Myometrial cell (primary cell): ENCODE measurements around the gene POU3F3. TPM values are rescaled to one million over a fixed set of nuclear protein-coding genes. Genes with fewer than 3 reads are reported as not detected.

Experiments used
- total RNA-seq: library from RNA; depleted of rRNA; stranded (reverse); fragments of >200 nt; gene quantifications from 2 replicates; pipeline ENCODE4 v1.2.3, GENCODE V29; 2015

Gene POU3F3
- not detected in 2 replicates for total RNA-seq

DNA sequence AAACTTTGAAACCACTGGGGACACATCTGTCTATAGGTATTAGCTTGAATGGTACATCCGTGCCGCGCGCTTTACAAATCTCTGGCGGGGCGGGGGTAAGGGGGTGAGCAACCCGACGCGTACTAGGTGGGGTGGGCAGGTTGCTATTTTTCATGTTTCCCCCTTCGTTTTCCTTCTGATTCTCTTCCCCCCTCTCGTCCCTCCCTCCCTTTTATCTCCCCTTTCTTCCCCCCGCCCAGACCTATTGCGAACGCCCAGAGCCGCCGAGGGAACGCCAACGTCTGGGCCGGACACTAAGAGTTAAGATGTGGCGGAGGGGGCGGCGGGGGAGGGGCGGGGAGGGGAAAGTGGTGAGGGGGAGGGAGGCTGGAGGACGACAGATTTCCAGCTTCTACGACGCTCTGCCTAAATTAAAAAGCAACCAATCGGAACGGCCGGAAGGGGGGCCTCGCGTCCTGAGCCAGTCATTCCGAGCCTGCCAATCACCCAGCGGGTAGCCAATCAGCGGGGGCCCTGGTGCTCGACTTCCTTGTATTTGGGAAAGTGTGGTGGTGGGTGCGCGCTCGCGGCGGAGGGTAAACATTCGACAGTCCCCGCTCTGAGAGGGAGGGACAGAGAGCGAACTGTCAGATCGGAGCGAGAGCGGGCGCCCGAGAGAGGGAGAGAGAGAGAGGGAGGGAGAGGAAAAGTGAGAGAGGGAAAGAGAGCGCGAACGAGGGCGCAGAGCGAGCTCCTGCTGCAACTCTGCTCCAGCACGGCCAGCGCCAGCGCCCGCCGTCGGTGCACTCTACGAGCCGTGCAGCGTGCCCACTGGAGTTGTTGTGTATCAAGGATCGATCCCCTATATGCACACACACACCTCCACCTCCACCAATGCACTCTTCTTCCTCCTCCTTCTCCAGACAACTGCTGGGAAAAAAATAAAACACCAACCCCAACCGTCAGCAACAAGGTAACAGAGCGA lies at the start of gene POU3F3:
Gene POU3F3 (plus strand): TSS at position 582 of the 964 bp plus-strand sequence. CDS start 1,396 bp downstream, outside the sequence.

Other genes starting within 250 kb of the POU3F3 start
- gene MRPS9, start 184.0 kb downstream of the POU3F3 start, total RNA-seq: 23.1 and 23.9 TPM in 2 replicates